Adipocyte (in vitro differentiated cells): Measurements from ENCODE around the gene SLC25A46.
"Not testable (repeated sequence)": the region's sequence is repeated elsewhere in the genome, so short reads cannot be mapped to it uniquely, and the experiment has no call there.

Source experiments
- DNase-seq: peaks from one replicate; pipeline ENCODE4 v3.0.0-alpha.2; 2015; ENCODE audit warnings: low read depth
- H3K27me3 ChIP-seq: replicated peaks from 2 replicates; pipeline ENCODE4 v1.7.0; 2013; ENCODE audit warnings: mild to moderate bottlenecking, low read length, moderate library complexity; ENCODE audit not compliant: control insufficient read depth, insufficient read depth
- H3K36me3 ChIP-seq: 2 replicates; pipeline ENCODE4 v1.7.0; 2013; ENCODE audit warnings: low read length, mild to moderate bottlenecking, moderate library complexity; ENCODE audit not compliant: control insufficient read depth, insufficient read depth, severe bottlenecking
- H3K4me1 ChIP-seq: 2 replicates; pipeline ENCODE4 v1.7.0; 2013; ENCODE audit warnings: mild to moderate bottlenecking, low read length, moderate library complexity; ENCODE audit not compliant: control insufficient read depth, insufficient read depth
- H3K4me3 ChIP-seq: 2 replicates; pipeline ENCODE4 v1.7.0; 2013; ENCODE audit warnings: mild to moderate bottlenecking, low read length, moderate library complexity
- H3K9ac ChIP-seq: 2 replicates; pipeline ENCODE4 v1.7.0; 2013; ENCODE audit warnings: mild to moderate bottlenecking, low read length, moderate library complexity
- H3K9me3 ChIP-seq: 2 replicates; pipeline ENCODE4 v1.7.0; 2013; ENCODE audit warnings: mild to moderate bottlenecking, low read length, moderate library complexity; ENCODE audit not compliant: control insufficient read depth

SLC25A46 gene

GRCh38 chr5:110757118-110757729, 18.4 kb downstream of the SLC25A46 start:
- Histone ChIP-seq H3K36me3 (peaks cover 76% of the 10 kb centered on the region), H3K9me3 (no peaks in the 10 kb centered on the region), H3K27me3 (no peaks in the 10 kb centered on the region), H3K9ac (no peak overlapping the region), H3K4me1 (peaks cover 15% of the 10 kb centered on the region), H3K4me3 (no peak overlapping the region)
- DNase-seq = peak; percentile 86

- Histone ChIP-seq H3K9me3 (no peaks in the 10 kb centered on the region), H3K4me1 (peaks cover 19% of the 10 kb centered on the region), H3K36me3 (peaks cover 79% of the 10 kb centered on the region), H3K4me3 (no peak overlapping the region), H3K27me3 (no peaks in the 10 kb centered on the region), H3K9ac (no peak overlapping the region)
- DNase-seq = no peak
Observed at GRCh38 chr5:110760158-110760557, 21.4 kb downstream of the SLC25A46 start.

- H3K27me3 ChIP-seq = no peaks in the 10 kb centered on the region
- peaks cover 28% of the 10 kb centered on the region for H3K4me1 ChIP-seq
- peak overlapping the region; percentile 17 for H3K4me3 ChIP-seq
- H3K9me3 ChIP-seq = no peaks in the 10 kb centered on the region
- H3K9ac ChIP-seq = no peak overlapping the region
- H3K36me3 ChIP-seq = peaks cover 1% of the 10 kb centered on the region
- DNase-seq = peak; percentile 80
Observed at GRCh38 chr5:110768138-110768860, 29.5 kb downstream of the SLC25A46 start.

- Histone ChIP-seq H3K4me3 (peak overlapping the region; percentile 35), H3K9ac (peak overlapping the region; percentile 55), H3K27me3 (no peaks in the 10 kb centered on the region), H3K36me3 (no peaks in the 10 kb centered on the region), H3K4me1 (peaks cover 28% of the 10 kb centered on the region), H3K9me3 (no peaks in the 10 kb centered on the region)
- DNase-seq = peak; percentile 95
Observed at GRCh38 chr5:110769000-110769681, 30.3 kb downstream of the SLC25A46 start.

- no peak overlapping the region for H3K9ac ChIP-seq
- H3K27me3 ChIP-seq = no peaks in the 10 kb centered on the region
- no peaks in the 10 kb centered on the region for H3K9me3 ChIP-seq
- no peak for DNase-seq
- H3K36me3 ChIP-seq = no peaks in the 10 kb centered on the region
- peaks cover 17% of the 10 kb centered on the region for H3K4me1 ChIP-seq
- no peak overlapping the region for H3K4me3 ChIP-seq
Observed at GRCh38 chr5:110770286-110770685, 31.5 kb downstream of the SLC25A46 start.

GRCh38 chr5:110784901-110785300, 46.1 kb downstream of the SLC25A46 start:
- Histone ChIP-seq H3K4me3 (no peak overlapping the region), H3K27me3 (no peaks in the 10 kb centered on the region), H3K36me3 (no peaks in the 10 kb centered on the region), H3K9ac (peak overlapping the region; percentile 21), H3K4me1 (peaks cover 18% of the 10 kb centered on the region), H3K9me3 (no peaks in the 10 kb centered on the region)
- peak; percentile 25 for DNase-seq

GRCh38 chr5:110785356-110785755, 46.5 kb downstream of the SLC25A46 start:
- DNase-seq = peak; percentile 61
- no peak overlapping the region for H3K4me3 ChIP-seq
- peaks cover 18% of the 10 kb centered on the region for H3K4me1 ChIP-seq

GRCh38 chr5:110788006-110788405, 49.2 kb downstream of the SLC25A46 start:
- DNase-seq, H3K4me3 ChIP-seq, H3K9ac ChIP-seq, H3K9me3 ChIP-seq, H3K27me3 ChIP-seq, H3K36me3 ChIP-seq: not testable (repeated sequence)
- H3K4me1 ChIP-seq = peaks cover 21% of the 10 kb centered on the region

More at GRCh38 chr5:110785356-110785755, 46.5 kb downstream of the SLC25A46 start:
- H3K27me3 ChIP-seq = no peaks in the 10 kb centered on the region
- H3K9me3 ChIP-seq = no peaks in the 10 kb centered on the region
- H3K36me3 ChIP-seq = no peaks in the 10 kb centered on the region
- H3K9ac ChIP-seq = no peak overlapping the region

GRCh38 chr5:110790673-110791072, 51.9 kb downstream of the SLC25A46 start:
- no peak overlapping the region for H3K4me3 ChIP-seq
- no peaks in the 10 kb centered on the region for H3K27me3 ChIP-seq

GRCh38 chr5:110802998-110803397, 64.2 kb downstream of the SLC25A46 start:
- H3K4me3 ChIP-seq = no peak overlapping the region
- no peaks in the 10 kb centered on the region for H3K27me3 ChIP-seq
- peaks cover 8% of the 10 kb centered on the region for H3K9me3 ChIP-seq
- no peak overlapping the region for H3K9ac ChIP-seq
- no peaks in the 10 kb centered on the region for H3K4me1 ChIP-seq
- no peaks in the 10 kb centered on the region for H3K36me3 ChIP-seq
- DNase-seq = no peak

More at GRCh38 chr5:110790673-110791072, 51.9 kb downstream of the SLC25A46 start:
- peak; percentile 78 for DNase-seq
- no peak overlapping the region for H3K9ac ChIP-seq
- no peaks in the 10 kb centered on the region for H3K9me3 ChIP-seq
- H3K36me3 ChIP-seq = no peaks in the 10 kb centered on the region
- peaks cover 7% of the 10 kb centered on the region for H3K4me1 ChIP-seq
